MCF 10A (cell line): ENCODE data around the gene CLIC2. TPM values are rescaled to one million over a fixed set of nuclear protein-coding genes. Genes with fewer than 3 reads are reported as not detected.
"Not testable (repeated sequence)": the region's sequence is repeated elsewhere in the genome, so short reads cannot be mapped to it uniquely, and the experiment has no call there.

Source experiments
- BruUV-seq: library from RNA; stranded (reverse); fragments of 400-500 nt; replicated peaks from 2 replicates; lab custom pipeline; 2021; lab: Mats Ljungman, UMichigan
- CTCF ChIA-PET: fragments of 300-600 bp; sonication (Branson Sonifier 250); formaldehyde crosslinking; extraction: SDS; loops from one replicate; lab custom pipeline; 2021; ENCODE audit warnings: antibody characterized with exemption, inconsistent platforms; lab: Yijun Ruan, JAX
- POLR2A ChIA-PET: fragments of 300-600, 350-650 bp; sonication (Branson Sonifier 250); formaldehyde crosslinking; extraction: SDS; loops from one replicate; lab custom pipeline; 2020; ENCODE audit warnings: antibody characterized with exemption, inconsistent platforms; lab: Yijun Ruan, JAX
- DNase-seq: peaks from one replicate; pipeline ENCODE4 v3.0.0-alpha.2; 2018; ENCODE audit not compliant: unreplicated experiment
- H3K27ac Mint-ChIP-seq: one replicate; pipeline ENCODE4 v1.8.0; 2022; ENCODE audit warnings: mild to moderate bottlenecking, low read depth, mixed read lengths; ENCODE audit not compliant: unreplicated experiment
- H3K27me3 Mint-ChIP-seq: one replicate; pipeline ENCODE4 v1.8.0; 2022; ENCODE audit warnings: mixed read lengths; ENCODE audit not compliant: insufficient read depth, unreplicated experiment
- H3K36me3 Mint-ChIP-seq: one replicate; pipeline ENCODE4 v1.8.0; 2022; ENCODE audit warnings: mild to moderate bottlenecking, moderate library complexity, mixed read lengths; ENCODE audit not compliant: insufficient read depth, unreplicated experiment
- H3K4me1 Mint-ChIP-seq: one replicate; pipeline ENCODE4 v1.8.0; 2022; ENCODE audit warnings: mixed read lengths; ENCODE audit not compliant: insufficient read depth, unreplicated experiment
- H3K4me3 Mint-ChIP-seq: one replicate; pipeline ENCODE4 v1.8.0; 2022; ENCODE audit warnings: mild to moderate bottlenecking, moderate library complexity, mixed read lengths; ENCODE audit not compliant: unreplicated experiment
- H3K9me3 Mint-ChIP-seq: one replicate; pipeline ENCODE4 v1.8.0; 2022; ENCODE audit warnings: mixed read lengths; ENCODE audit not compliant: unreplicated experiment
- intact Hi-C: fragments of 100-400 bp; cut with micrococcal nuclease; formaldehyde crosslinking; loops from 2 replicates; pipeline ENCODE4 v1.14.1; 2022
- total RNA-seq: library from RNA; stranded (reverse); gene quantifications from 2 replicates; pipeline ENCODE4 v1.2.3, GENCODE V29; 2022
- TF ChIP-seq, protein P1 (sequence below): fragments of 200-600 bp; IDR thresholded peaks from one replicate; pipeline ENCODE4 v1.8.0; 2022; ENCODE audit warnings: antibody characterized with exemption, mild to moderate bottlenecking; ENCODE audit not compliant: unreplicated experiment

Gene CLIC2
- total RNA-seq, 1 experiment from 2014 or later = 6.0 TPM

DNA sequence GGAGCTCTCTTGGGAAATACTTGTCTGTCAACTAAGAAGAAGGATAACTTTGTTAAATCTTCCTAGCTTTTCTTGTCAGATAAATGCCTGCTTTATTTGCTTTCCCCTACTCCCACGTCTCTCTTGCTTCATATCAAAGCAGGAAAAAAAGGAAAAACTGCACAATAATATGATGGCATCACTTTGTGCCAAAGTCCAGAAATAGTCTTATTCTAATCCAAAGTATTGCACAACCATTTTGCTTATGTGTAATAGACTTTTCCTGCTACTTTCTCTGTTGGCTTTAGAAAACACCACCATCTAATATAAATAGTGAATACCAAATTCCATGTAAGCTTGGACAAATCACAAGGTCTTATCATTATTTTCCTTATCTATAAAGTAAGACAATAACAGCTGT, 11.3 kb upstream of the CLIC2 start:
- H3K9me3 Mint-ChIP-seq, POLR2A ChIA-PET, intact Hi-C loops, H3K4me1 Mint-ChIP-seq, H3K36me3 Mint-ChIP-seq, DNase-seq, H3K4me3 Mint-ChIP-seq, H3K27ac Mint-ChIP-seq, H3K27me3 Mint-ChIP-seq, CTCF ChIA-PET, BruUV-seq: not testable (repeated sequence)

DNA sequence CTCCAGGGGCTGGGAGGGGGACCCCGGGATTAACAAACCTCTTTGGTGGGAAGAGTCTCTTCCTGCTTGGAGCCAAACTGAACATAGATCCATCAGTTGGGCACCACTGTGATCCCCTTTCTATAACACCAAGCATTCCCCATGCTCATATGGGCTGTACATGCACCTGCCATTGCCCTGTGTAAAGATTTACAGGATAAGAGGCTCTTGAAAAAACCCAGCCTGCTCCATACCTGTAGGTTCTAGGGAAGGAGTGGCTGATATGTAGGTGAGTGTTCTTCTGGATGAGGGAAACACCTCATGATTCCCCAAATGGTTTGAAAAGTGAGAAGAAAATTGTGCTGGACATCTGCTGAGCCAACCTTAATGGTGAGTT, 911 bp upstream of the CLIC2 start:
- H3K4me3 Mint-ChIP-seq, intact Hi-C loops: not testable (repeated sequence)

DNA sequence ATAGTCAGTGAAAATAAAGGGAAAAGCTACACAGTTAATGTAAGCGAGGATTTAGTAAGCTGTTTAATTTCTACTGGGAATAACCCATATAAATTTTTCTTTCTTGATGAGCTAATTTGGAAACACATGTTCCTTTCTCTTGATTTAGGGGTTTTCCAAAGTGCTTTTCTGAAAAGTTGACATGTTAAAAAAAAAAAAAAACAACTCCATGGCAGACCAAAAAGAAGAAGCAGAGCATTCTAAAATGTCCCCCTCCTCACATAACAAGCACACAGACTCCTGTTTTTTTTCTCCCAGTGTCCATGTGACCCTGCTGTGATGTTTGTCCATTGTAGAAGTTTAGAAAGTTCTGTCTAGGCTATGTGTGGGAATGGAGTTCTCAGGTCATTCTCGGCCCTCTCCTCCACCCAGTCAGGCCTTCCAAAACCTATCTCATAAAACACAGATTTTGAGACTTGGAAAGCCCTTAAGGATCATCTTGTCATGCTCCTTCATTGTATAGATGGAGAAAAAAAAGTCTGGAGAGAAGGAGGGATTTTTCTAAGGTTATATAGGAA, 792 bp downstream of the CLIC2 start:
- TF ChIP-seq, protein P1, sequence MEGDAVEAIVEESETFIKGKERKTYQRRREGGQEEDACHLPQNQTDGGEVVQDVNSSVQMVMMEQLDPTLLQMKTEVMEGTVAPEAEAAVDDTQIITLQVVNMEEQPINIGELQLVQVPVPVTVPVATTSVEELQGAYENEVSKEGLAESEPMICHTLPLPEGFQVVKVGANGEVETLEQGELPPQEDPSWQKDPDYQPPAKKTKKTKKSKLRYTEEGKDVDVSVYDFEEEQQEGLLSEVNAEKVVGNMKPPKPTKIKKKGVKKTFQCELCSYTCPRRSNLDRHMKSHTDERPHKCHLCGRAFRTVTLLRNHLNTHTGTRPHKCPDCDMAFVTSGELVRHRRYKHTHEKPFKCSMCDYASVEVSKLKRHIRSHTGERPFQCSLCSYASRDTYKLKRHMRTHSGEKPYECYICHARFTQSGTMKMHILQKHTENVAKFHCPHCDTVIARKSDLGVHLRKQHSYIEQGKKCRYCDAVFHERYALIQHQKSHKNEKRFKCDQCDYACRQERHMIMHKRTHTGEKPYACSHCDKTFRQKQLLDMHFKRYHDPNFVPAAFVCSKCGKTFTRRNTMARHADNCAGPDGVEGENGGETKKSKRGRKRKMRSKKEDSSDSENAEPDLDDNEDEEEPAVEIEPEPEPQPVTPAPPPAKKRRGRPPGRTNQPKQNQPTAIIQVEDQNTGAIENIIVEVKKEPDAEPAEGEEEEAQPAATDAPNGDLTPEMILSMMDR = no peak
- H3K9me3 Mint-ChIP-seq = no peaks in the 10 kb centered on the region
- ChIA-PET CTCF (no interaction called here), POLR2A (no interaction called here)
- H3K27ac Mint-ChIP-seq = peak overlapping the region; percentile 30
- peak overlapping the region; percentile 44 for H3K4me3 Mint-ChIP-seq
- DNase-seq = no peak
- no peaks in the 10 kb centered on the region for H3K4me1 Mint-ChIP-seq
- no peaks in the 10 kb centered on the region for H3K36me3 Mint-ChIP-seq
- intact Hi-C loops = no loop called here
- no TSS peak for BruUV-seq
- H3K27me3 Mint-ChIP-seq = no peaks in the 10 kb centered on the region

More for the DNA sequence above, 911 bp upstream of the CLIC2 start:
- H3K27ac Mint-ChIP-seq, BruUV-seq, DNase-seq, H3K9me3 Mint-ChIP-seq, H3K36me3 Mint-ChIP-seq, CTCF ChIA-PET, POLR2A ChIA-PET, H3K27me3 Mint-ChIP-seq, H3K4me1 Mint-ChIP-seq: not testable (repeated sequence)

DNA sequence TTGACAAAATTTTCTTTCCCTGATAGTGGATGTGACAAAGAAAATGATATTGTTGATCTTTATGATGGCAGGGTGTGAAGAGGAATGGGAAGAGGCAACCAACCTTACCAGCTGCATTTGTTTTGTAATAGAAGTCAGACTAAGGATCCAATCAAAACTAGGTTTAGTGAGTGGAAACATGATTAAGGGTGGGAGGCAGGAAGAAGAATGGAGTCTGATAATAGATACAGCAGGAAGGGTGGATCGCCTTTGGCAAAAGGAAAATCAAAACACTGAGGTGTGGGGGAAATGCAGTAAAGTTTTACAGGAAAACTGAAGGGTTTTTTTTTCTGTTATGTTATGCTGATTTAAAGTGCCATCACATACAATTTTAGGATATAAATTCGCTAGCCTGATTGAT, 3.4 kb downstream of the CLIC2 start:
- TF ChIP-seq, protein P1 = no peak
- H3K27me3 Mint-ChIP-seq = no peaks in the 10 kb centered on the region
- no TSS peak for BruUV-seq
- no peaks in the 10 kb centered on the region for H3K36me3 Mint-ChIP-seq
- H3K9me3 Mint-ChIP-seq = no peaks in the 10 kb centered on the region
- ChIA-PET POLR2A (no interaction called here), CTCF (no interaction called here)
- H3K4me3 Mint-ChIP-seq = no peak overlapping the region
- no peaks in the 10 kb centered on the region for H3K4me1 Mint-ChIP-seq
- no peak for DNase-seq
- no peak overlapping the region for H3K27ac Mint-ChIP-seq
- intact Hi-C loops = no loop called here

DNA sequence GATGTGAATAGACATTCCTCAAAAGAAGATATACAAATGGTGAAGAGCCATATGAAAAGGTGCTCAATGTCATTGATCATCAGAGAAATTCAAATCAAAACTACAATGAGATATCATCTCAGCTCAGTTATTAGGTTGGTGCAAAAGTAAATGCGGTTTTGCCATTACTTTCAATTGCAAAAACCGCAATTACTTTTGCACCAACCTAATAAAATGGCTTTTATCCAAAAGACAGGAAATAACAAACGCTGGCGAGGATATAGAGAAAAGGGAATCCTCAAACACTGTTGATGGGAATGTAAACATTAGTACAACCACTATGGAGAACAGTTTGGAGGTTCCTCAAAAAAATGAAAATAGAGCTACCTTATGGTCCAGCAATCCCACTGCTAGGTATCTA, 5.1 kb downstream of the CLIC2 start:
- Mint-ChIP-seq H3K27ac (no peak overlapping the region), H3K4me3 (no peak overlapping the region), H3K9me3 (peaks cover 8% of the 10 kb centered on the region), H3K27me3 (no peaks in the 10 kb centered on the region), H3K36me3 (no peaks in the 10 kb centered on the region), H3K4me1 (no peaks in the 10 kb centered on the region)
- ChIA-PET POLR2A (no interaction called here), CTCF (no interaction called here)
- DNase-seq = no peak
- intact Hi-C loops = no loop called here
- BruUV-seq = no TSS peak
- TF ChIP-seq, protein P1 = no peak
